Spleen (tissue), 7 donors: ENCODE data around the gene RPS19BP1.

ENCODE experiments used
- CTCF ChIP-seq, 11 experiments: fragments of 200-600 bp in 7 of 11; fragments of 450-650 bp in 4 of 11; sonication (generic) in 4 of 11; IDR thresholded peaks in 8 of 11; conservative IDR thresholded peaks in 3 of 11; 1 replicate in 7 of 11; 2 replicates in 4 of 11; pipeline versions ENCODE4 v1.4.0 to v1.8.0; 2016 to 2021; ENCODE audit warnings: antibody characterized with exemption in 11 of 11, inconsistent platforms in 4 of 11, mild to moderate bottlenecking in 1 of 11
- POLR2A ChIP-seq, 3 donors: fragments of 450-650 bp; IDR thresholded peaks; one replicate each; pipeline ENCODE4 v1.5.1; 2017; ENCODE audit warnings: antibody characterized with exemption in 3 of 3, mild to moderate bottlenecking in 1 of 3
- POLR2AphosphoS5 ChIP-seq, 3 donors: sonication (generic); formaldehyde crosslinking; IDR thresholded peaks; one replicate each; pipeline ENCODE4 v1.5.1; 2017; ENCODE audit warnings: antibody characterized with exemption in 3 of 3
- donor health status: DM: no; HTN: no; CAD: no; lungs with moderate emphysema.
- donor health status: DM: no; HTN: no; CAD: no.
- donor health status: DM: no; HTN: no; CAD: no.

DNA sequence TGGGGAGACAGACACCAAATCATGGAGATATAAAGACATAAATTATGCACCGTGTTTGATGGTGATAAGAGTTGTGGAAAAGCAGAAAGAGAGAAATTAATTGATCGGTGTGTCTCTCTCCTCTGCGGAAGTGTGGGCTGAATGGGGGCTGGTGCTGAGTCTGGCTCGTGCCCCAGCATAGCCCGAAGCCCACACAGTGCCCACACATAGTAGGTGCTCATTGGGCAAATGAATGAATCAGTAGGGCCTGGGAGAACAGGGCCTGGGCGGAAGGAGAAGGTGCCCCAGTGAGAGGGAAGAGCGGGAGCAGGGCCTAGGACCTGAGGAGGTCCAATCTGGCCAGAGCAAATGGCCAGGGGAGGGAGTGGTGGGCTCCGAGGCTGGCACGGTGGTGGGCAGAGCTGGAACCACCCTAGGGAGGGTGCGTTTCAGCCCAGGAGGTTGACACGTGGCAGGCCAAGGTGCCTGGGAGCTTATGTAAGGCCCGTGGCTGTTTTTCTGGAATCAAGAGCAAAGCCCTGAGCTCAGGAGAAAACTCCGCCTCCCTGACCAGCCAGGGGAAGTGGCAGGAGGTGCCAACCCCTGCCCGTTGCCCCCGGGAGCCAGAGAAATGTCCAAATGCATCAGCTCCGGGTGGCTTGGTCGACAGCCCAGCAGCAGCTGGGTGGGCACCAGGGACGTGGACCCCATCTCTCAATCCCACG lies 35.9 kb upstream of the RPS19BP1 start:
- TF ChIP-seq CTCF (IDR thresholded peaks at IDR 0.05 in 8 of 11, conservative IDR thresholded peaks at IDR 0.05 in 3 of 11) (no peak), POLR2A (IDR thresholded peaks at IDR 0.05) (no peak), POLR2AphosphoS5 (IDR thresholded peaks at IDR 0.05) (no peak)
